ENCODE data around the gene MTG2.
"Not testable (repeated sequence)": the region's sequence is repeated elsewhere in the genome, so short reads cannot be mapped to it uniquely, and the experiment has no call there.

MTG2 gene

DNA sequence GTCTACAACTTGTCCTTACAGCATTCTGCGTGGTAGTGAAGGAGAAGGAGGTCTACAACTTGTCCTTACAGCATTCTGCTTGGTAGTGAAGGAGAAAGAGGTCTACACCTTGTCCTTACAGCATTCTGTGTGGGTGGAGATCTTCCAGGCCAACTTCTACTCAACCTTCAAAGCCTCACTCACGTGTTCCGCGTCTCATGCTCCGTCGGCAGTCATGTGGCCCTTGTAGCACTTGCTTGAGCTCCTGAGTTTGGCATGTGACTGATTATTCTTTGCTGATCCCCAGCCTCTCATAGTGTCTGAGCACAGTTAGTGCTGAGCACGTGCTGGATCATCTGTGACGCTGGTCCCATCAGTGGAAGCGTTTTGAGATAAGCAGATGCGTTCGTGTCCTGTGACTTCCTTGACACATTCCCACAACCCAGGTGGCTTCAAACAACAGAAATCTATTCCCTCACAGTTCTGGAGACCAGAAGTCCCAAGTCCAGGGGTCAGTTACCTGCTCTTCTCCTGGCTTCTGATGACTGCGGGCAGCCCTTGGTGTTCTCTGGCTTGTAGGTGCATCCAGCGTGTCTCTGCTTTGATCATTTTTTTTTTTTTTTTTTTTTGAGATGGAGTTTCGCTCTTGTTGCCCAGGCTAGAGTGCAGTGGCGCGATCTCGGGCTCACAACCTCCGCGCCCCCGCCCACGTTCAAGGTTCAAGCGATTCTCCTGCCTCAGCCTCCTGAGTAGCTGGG lies 36.6 kb upstream of the MTG2 start:
- no peak for DNase-seq

DNA sequence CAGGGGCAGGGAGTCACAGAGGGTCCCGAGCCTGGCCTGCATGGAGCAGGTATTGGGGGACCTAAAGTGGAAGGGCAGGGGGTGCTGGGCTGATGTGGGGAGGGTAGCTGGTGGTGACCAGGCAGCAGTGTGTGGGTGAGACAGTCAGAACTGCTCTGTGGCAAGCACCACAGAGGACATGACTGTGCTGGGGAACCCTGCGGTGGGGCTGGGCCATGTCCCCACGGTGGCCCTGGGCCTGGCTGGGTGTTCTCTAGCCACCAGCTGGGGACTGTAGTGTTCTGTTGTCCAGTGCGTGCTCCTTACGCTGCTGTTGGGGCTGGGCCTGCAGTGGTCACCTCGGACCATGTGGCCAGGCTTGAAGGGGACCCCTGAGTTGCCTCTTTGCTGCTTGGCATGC lies 35.7 kb upstream of the MTG2 start:
- no peak for DNase-seq

DNA sequence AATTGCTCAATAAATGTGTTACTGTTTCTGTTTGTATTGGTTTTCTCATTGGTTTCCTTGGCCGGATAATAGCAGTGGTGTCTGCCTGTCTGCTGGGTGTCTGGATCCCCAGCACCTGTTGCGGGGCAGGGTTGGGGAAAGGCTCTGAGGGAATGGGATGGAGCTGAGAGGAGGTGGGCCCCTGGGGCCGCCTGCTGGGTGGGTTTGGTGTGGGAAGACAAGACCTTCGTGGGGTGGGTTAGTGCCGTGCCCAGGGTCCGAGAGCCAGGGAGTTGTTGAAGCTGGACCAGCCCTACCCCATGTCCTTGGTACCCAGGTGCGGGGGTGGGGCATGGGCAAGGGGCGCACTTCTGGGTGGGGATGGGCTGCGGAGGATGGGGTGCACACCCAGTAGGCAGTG lies 35.3 kb upstream of the MTG2 start:
- no peak for DNase-seq

DNA sequence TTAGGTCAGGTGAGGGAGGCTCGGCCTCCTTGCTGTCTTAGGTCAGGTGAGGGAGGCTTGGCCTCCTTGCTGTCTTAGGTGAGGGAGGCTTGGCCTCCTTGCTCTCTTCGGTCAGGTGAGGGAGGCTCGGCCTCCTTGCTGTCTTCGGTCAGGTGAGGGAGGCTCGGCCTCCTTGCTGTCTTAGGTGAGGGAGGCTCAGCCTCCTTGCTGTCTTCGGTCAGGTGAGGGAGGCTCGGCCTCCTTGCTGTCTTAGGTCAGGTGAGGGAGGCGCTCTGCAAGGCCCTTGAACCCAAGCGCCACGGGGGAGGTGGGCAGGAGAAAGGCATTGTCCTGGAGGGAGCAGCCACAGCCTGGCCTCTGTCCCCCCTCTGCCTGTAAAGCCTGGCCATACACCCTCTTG lies 34.4 kb upstream of the MTG2 start:
- not testable (repeated sequence) for DNase-seq

DNA sequence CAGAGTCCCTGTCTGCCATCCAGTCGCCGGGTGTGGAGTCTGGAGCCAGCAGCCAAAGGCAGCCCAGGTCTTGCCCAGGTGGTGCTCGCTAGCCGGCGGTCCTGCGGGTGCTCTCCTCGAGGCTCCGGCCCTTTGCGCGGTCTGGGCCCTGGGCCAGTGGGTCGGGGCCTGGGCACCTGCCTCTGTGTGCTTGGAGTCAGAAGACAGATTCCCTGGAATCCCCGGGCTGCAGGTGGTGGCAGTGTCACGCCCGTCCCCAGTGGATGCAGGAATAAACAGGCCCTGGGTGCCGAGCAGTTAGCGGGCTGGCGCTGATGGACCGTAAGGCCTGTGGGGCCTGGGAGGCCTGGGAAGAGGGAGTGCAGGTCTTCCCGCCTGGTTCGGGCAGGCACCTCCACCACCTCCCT lies 33.9 kb upstream of the MTG2 start:
- no peak for DNase-seq

DNA sequence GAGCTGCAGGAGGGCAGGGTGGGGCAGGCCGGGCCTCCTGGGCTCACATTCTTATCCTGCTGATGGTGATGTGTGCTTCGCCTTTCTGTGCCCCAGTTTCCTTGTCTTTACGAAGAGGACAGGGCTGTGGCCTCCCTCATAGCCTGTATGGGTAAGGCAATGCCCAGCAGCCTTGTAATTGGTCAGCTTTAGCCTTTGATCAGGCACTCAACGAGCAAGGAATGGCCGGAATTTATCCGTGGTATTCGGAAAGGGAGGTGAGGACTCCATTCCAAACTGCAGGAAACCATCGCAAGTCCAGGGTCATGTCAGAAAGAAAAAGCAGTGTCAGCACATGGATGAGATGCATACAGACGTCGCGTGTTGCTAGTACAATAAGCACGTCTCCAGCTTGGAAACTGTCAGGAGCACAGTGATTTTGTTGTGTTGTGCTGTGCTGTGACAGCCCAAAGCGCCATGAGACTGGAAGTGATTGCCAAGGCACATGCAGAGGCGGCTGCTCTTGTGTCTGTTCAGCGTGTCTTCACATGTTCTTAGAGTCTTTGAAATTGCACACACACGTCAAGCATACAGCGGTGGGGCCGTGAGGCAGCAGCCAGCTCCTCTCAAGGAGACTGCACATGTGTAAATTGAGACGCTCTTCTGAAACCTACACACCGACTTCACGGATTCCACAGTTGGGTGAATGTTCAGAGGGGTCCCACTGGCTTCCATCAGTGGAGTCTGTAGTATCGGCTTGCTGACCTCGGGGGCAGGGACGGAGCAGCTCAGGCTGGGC lies 33.1 kb upstream of the MTG2 start:
- no peak for DNase-seq

DNA sequence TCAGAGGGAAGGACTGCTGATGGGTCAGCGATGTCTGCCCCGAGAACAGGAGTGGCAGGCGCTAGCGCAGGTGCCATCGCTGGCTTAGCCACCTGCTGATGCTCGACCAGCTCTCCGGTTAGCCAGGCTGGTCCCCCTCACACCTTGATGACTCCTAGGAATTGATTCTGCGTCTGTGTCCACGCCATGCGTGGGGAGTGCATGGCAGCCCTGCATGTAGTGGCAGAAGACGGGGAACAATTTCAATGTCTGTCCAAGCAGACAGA lies 32.6 kb upstream of the MTG2 start:
- DNase-seq = no peak

DNA sequence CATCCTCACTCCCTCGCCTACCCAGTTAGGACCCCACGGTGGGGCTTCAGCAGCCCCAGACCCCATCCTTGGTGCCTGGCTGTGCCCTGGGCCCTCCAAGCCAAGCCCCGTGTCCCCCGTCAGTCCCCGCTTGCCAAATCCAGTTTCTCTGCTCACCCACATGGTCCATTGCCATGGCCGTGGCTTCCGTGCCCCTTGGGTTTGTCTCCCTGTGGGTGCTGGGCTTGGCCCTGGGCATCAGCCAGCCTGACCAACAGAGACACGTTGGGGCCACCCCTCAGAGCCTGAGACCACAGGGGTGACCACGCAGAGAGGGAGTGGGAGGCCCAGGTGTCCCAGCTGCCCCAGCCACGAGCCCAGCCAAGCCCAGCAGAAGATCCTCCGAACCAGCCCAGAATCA lies 31.6 kb upstream of the MTG2 start:
- DNase-seq = no peak

DNA sequence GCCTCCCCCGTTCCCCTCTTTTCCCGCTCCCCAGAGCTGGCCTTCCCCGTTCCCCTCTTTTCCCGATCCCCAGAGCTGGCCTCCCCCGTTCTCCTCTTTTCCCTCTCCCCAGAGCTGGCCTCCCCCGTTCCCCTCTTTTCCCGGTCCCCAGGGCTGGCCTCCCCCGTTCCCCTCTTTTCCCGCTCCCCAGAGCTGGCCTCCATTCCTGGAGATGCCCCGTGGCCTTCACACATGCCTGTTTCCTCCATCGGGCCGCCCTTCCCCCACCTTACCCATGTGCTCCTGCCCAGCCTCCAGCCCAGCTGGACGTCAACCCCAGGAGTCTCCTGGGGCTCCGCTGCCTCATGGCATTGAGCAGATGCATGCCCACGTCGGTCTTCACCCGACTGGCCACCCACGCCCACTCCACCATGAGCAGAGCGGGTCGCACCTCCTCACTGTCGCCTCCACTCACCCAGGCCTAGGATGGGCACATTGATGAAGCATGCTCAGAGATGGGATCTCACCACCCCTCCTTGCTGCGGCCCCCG lies 30.9 kb upstream of the MTG2 start:
- DNase-seq = no peak

DNA sequence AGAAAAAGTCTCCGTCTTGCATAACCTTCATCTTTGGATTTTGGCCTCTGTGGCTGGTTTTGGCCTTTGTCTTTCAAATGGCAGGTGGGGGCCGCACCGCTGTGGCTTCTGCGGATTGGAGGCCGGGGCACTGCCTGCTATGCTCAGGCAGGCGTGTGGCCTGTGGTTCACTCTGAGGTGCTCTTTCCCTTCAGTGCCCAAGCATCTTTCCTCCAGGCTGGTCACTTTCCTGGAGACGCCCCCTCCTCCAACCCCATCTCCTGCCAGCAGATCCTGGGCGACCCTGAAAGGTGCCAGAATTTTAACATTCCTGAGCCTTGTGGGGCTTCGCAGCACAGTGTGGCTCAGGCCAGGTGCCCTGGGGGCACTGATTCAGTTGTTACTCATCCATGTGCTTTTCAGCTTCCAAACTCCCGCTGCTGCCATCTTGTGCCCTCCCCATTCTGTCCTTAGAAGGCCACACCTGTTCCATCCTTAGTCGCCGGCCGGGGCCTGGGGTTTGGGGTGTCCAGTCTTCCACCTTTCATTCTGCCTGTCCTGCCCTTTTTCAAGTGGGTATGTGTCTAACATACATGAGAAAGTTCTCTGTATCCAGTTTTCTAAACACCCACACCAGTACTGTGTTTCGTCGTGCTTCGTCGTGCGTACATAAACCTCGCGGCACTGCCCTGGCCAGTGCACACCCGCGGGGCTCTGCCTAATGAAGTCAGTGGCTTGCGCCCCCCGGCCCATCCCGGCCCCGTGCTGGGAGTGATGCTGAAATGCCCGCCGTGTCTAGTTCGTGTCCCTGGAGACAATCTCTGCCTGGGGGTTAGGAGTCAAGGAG lies 27.2 kb upstream of the MTG2 start:
- no peak for DNase-seq

DNA sequence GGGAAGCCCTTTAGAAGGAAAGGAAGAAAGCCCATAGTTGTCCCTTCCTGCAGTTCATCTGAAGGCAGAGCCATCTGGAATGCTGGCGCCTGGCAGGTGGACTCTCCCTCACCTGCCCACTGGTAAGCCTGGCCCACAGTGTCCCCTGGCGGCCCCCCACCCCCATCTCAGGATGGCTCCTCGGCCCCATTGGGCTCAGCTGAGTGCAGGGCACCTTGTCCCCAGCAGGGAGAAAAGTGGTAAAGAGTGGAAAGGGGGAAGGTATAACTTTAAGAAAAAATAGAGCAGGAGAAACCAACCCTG lies 26.6 kb upstream of the MTG2 start:
- DNase-seq = no peak

DNA sequence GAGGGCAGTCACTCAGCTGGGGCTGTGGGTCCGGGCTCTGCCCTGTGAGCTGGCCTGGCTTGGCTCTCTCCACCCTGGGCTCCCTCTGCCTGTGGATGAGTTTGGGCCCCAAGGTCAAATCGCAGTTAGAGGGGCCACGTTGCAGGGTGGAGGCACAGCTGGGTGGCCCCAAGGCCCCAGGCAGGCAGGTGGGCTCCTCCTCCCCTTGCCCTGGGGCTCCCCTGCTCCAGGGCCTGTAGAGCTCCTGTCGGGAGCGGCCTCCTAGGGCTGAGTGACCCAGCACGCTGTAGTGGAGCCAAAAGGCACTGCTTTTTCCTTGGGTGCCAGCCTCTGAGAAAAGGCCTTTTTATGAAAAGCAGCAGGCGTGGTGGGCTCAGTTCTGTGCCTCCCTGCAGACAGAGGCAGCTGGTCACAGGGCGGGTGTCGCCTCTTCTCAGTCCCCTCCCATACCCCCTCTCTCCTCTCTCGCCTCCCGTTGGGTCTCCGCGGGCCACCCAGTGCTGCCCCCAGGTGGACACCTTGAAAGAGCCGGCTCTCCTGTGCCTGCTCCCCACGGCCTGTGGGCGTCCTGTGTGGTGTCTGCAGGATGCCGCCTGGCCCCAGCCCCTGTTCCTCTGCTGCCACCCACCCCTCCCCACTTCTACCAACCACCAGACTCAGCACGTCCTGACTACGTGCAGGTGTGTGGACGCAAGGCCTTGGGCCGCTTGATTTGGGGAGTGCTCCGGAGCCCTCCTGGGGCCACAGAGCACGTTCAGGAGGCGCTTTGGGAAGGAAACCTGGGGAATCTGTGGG lies 26.0 kb upstream of the MTG2 start:
- peak; percentile 17 for DNase-seq

DNA sequence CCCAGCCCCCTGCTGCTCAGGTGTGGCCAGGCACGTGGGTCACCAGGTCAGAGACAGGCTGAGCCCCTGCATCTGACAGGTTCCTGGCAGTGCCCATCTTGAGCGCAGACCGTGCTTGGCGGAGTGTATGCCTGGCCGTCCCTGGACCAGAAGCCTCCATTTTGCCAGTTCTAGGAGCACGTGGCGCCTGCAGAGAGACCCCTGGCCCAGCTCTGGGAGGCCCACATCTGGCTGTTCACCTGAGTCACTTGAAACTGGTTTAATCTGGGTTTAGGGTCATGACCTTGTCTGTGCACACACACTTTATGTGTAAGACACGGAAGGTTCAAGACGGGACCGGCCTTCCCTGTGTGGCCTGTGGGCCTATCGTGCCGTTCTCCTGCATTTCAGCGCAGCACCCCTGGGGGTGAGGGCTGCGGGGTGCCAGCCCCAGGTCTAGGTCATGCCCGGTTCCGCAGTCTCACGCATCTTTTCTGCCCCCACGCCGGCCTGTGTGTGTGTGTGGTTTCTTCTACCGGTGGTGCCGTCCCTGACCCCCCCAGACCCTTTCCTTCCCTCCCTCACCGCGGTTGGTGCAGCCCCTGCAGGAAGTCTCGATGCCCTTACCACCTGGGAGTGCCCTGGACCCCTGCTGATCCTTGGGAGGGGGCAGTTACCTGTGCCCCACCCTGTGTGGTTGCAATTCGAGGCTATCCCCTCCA lies 25.3 kb upstream of the MTG2 start:
- no peak for DNase-seq

DNA sequence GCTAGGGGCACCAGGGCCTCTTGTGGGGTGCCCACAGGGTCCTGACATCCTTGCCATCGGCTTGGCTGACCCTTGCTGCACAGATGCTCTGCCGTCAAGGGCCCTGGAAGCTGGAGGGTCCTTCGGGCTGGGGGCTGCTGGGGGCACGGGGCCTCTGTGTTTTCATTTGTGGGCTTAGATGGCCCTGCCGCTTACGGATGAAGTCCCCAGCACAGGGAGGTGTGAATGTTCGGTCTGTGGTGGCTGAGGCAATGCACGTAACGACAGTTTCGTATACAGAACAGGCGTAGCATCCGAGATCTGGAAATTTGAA lies 24.8 kb upstream of the MTG2 start:
- DNase-seq = no peak

DNA sequence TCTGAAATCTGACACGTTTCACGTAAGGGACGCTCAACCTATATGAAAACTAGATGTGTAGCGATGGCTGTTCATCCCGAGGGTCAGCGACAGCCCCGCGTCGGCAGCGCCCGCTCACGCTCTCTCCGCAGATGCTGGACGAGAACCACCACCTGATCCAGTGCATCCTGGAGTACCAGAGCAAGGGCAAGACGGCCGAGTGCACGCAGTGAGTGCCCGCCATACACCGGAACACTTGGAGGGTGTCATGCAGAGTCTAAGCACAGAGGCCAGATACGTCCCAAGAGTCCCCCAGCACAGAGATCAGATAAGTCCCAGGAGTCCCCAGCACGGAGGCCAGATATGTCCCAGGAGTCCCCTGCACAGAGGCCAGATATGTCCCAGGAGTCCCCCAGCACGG lies 24.3 kb upstream of the MTG2 start:
- DNase-seq = no peak

DNA sequence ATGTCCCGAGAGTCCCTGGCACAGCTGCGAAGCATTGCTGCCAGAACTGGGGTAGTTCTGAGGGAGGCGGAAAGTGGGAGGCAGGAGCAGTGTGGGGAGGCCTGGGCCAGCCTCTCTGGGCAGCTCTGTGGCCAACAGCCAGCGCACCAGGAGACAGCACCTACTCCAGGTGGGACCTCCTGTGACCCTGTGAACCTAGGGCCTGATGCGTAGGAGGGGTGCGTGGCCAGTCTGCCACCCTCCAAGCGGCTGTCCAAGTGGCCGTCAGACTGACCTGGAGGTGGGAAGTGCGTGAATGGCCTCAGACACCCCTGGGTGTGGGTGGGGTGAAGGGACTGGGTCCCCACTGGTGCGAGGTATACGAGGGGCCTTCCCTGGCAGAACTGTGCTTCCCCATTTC lies 23.8 kb upstream of the MTG2 start:
- no peak for DNase-seq

DNA sequence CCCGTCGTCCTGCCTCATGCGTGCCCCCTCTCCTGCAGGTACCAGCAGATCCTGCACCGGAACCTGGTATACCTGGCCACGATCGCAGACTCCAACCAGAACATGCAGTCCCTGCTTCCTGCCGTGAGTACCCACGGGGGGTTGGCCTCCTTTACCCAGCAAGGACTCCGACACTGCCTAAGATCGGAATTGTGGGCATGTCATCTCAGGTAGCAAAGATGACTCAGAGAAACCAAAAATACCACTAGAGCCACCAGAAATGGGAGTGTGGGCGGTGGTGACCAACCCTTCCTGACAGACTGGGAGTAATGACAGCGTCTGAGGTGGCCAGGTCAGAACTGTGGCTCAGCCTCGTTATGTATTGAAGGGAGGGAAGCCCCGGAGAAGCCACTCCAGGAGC lies 23.0 kb upstream of the MTG2 start:
- DNase-seq = no peak

DNA sequence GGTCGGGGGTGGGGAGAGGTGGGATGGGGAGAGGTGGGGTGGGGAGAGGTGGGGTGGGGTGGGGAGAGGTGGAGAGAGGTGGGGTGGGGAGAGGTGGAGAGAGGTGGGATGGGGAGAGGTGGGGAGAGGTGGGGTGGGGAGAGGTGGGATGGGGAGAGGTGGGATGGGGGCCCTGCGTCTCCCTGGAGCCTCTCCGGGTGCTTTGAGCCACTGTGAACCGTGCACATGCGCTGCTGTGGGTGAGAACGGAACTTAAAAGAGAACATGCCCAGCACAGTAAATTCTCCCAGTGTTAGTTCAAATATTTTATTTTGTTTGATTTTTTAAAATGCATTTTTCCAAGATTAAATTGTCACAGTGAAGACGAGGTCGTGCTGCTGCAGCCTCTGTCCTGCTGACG lies 22.6 kb upstream of the MTG2 start:
- DNase-seq = no peak

DNA sequence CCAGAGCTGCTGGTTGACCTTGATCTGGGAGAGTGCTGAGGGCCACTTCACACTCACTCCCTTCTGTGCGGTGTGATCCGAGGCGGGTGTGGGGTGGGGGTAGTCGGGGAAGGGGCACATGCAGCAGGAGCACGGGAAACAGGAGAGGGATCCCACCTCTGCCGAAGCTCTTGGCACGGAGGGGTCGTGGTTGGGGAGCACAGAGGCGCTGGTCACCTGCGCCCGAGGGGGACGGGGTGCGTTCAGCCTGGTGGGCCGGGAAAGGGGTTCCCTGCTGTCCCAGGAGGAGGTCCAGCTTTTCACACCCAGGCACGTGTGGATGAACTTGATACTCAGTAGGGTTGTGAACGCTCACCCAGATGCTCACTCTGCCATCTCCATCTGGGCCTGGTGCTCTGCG lies 22.0 kb upstream of the MTG2 start:
- DNase-seq = no peak

DNA sequence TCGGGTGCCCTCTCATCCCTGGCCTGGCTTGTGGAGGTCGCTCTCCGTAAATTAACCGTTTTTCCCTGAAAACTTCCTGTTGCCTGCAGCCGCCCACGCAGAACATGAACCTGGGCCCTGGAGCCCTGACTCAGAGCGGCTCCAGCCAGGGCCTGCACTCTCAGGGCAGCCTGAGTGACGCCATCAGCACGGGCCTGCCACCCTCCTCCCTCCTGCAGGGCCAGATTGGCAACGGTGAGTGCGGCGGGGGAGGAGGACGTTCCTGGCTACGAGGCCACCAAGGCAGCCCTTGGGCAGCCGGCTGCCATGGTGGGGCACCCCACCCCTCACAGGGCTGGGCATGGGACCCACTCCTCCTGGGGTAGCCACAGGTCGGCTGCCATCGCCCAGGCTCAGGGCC lies 21.5 kb upstream of the MTG2 start:
- DNase-seq = no peak

DNA sequence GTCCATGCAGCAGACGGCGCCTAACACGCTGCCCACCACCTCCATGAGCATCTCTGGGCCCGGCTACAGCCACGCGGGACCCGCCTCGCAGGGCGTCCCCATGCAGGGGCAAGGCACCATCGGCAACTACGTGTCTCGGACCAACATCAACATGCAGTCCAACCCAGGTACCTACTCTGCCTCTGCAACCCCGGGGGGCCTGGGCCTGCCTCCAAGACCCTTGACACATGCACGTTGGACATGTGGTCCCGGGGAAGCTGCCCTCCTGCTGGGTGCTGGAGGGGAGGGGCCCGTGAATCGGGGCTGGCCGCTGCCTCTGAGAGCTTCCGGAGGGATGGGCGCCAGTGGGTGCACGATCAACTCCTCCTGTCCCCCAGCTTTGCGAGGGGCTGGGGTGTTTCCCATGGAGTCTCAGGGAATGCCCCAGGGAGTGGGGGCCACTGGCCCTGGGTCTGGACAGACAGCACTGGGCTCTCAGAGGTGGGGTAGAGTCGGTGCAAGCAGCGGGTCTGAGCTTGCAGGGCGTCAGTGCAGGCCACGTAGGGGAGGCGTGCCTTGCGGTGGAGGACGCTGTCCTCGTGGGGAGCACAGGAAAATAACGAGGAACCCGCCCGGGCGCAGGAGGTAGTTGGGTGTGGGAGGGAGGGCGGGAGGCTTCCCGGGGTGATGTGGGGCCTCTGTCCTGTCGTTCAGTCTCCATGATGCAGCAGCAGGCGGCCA lies 19.9 kb upstream of the MTG2 start:
- no peak for DNase-seq

DNA sequence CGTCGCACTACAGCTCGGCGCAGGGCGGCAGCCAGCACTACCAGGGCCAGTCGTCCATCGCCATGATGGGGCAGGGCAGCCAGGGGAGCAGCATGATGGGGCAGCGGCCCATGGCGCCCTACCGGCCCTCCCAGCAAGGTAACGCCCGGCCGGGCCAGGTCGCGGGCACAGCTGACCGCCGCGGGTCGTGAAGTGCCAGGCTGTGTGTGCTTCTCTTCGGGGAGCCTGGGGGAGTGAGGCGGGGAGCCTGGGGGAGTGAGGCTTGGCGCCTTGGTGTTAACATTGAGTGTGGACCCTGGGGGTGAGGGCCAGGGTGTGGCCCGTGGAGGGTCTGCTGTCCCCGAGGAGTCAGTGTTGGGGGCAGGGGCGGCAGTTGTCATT lies 19.4 kb upstream of the MTG2 start:
- no peak for DNase-seq
